Psoas muscle (tissue), 8 donors: ENCODE data around the gene CUL3. TPM values are rescaled to one million over a fixed set of nuclear protein-coding genes. Genes with fewer than 3 reads are reported as not detected.
"Not testable (repeated sequence)": the region's sequence is repeated elsewhere in the genome, so short reads cannot be mapped to it uniquely, and the experiment has no call there.

Source experiments
- ATAC-seq, 4 donors: fragments of 200-7000 bp; cut with Tn5 transposase; one replicate each; pipeline ENCODE4 v1.9.1; 2020; ENCODE audit warnings: moderate library complexity in 3 of 4, mild to moderate bottlenecking in 2 of 4
- DNase-seq, 2 donors: peaks; one replicate each; pipeline ENCODE4 v3.0.0-alpha.2; 2020
- H3K27ac ChIP-seq: fragments of 200-600 bp; one replicate; pipeline ENCODE4 v1.8.0; 2022
- H3K27me3 ChIP-seq, 3 donors: fragments of 200-600 bp in 1 of 3; one replicate each; pipeline versions ENCODE4 v1.6.1 to v1.8.0; 2013 to 2022; ENCODE audit warnings: low read length in 2 of 3, mild to moderate bottlenecking in 2 of 3, moderate library complexity in 1 of 3; ENCODE audit not compliant: insufficient read depth in 3 of 3
- H3K36me3 ChIP-seq, 2 donors: fragments of 200-600 bp in 1 of 2; one replicate each; pipeline versions ENCODE4 v1.6.1 to v1.8.0; 2013 to 2022; ENCODE audit warnings: low read depth in 1 of 2, mild to moderate bottlenecking in 1 of 2, moderate library complexity in 1 of 2; ENCODE audit not compliant: insufficient read depth in 1 of 2
- H3K4me1 ChIP-seq: fragments of 200-600 bp; one replicate; pipeline ENCODE4 v1.8.0; 2022
- H3K4me3 ChIP-seq: fragments of 200-600 bp; one replicate; pipeline ENCODE4 v1.8.0; 2022; ENCODE audit warnings: mild to moderate bottlenecking
- H3K9me3 ChIP-seq: fragments of 200-600 bp; one replicate; pipeline ENCODE4 v1.8.0; 2022
- CTCF ChIP-seq: fragments of 200-600 bp; IDR thresholded peaks from one replicate; pipeline ENCODE4 v1.8.0; 2022; ENCODE audit warnings: antibody characterized with exemption
- WGBS, 3 donors: extraction: QIAGEN DNeasy Blood & Tissue Kit; methylation state at CpG; one replicate each; pipeline versions ENCODE4 v1.1.6 to v1.1.7; 2013; 5-methylcytosine and 5-hydroxymethylcytosine counted together
- intact Hi-C, 2 donors: fragments of 100-400 bp; cut with DNase I; formaldehyde crosslinking; loops; one replicate each; pipeline versions ENCODE4 v1.11.0 to v1.14.2; 2022
- polyA plus RNA-seq, 3 donors: library from polyadenylated mRNA; stranded (reverse); fragments of 200-250 nt; gene quantifications; one replicate each; pipeline ENCODE4 v1.2.3, GENCODE V29; 2013
- total RNA-seq, 4 donors: library from RNA; stranded (reverse); fragmentation: NEBNext Ultra II Directional in 2 of 4; extraction: Animal tissue kit (Norgen Biotek cat#: 25700) in 2 of 4; gene quantifications; one replicate each; pipeline versions ENCODE4 v1.2.1 to v1.2.4, GENCODE V29; 2021 to 2023
- donor health status: healthy with polysubstance abuse.
- donor health status: DM: no; HTN: no; CAD: no; lungs with moderate emphysema.
- donor health status: Bipolar disorder and iron deficiency.
- donor health status: healthy.
- donor health status: DM: yes; HTN: yes; CAD: no.
- donor health status: DM: no; HTN: no; CAD: no.
- donor health status: DM: no; HTN: no; CAD: no.
- donor health status: DM: yes; HTN: yes; CAD: no.

Gene CUL3
- total and polyA plus RNA-seq, 7 donors, result 103 to 218 (median 128) TPM

- Histone ChIP-seq H3K4me3 (no peak overlapping the region), H3K4me1 (no peaks in the 10 kb centered on the region), H3K27ac (no peak overlapping the region), H3K27me3 (no peaks in the 10 kb centered on the region), H3K36me3 (no peaks in the 10 kb centered on the region), H3K9me3 (no peaks in the 10 kb centered on the region)
- intact Hi-C loops, result no loop called here
- 84 to 93% (median 90%) methylated on average over 4 of the region's 4 CpGs for WGBS, 3 donors
- no peak for TF ChIP-seq CTCF
- DNase-seq (no peak), ATAC-seq (no peak)
Measured at GRCh38 chr2:224613543-224614286, 28.6 kb upstream of the CUL3 start.

GRCh38 chr2:224612578-224612977 is 27.4 kb upstream of the CUL3 start:
- no peak for TF ChIP-seq CTCF
- no peak overlapping the region for H3K27ac ChIP-seq
- H3K4me1 ChIP-seq, result no peaks in the 10 kb centered on the region
- no peak for DNase-seq
- no peak for ATAC-seq
- intact Hi-C loops, result no loop called here
- no peaks in the 10 kb centered on the region for H3K9me3 ChIP-seq
- no peak overlapping the region for H3K4me3 ChIP-seq
- 60 to 63% (median 61%) methylated on average over 5 of the region's 5 CpGs for WGBS, 3 donors
- H3K27me3 ChIP-seq, result no peaks in the 10 kb centered on the region
- no peaks in the 10 kb centered on the region for H3K36me3 ChIP-seq

GRCh38 chr2:224611938-224612337 is 26.8 kb upstream of the CUL3 start:
- intact Hi-C loops, result no loop called here
- DNase-seq, result no peak
- H3K9me3 ChIP-seq, result no peaks in the 10 kb centered on the region
- no peak overlapping the region for H3K4me3 ChIP-seq
- no peak for ATAC-seq
- H3K4me1 ChIP-seq, result no peaks in the 10 kb centered on the region
- H3K36me3 ChIP-seq, result no peaks in the 10 kb centered on the region
- TF ChIP-seq CTCF, result no peak
- no peaks in the 10 kb centered on the region for H3K27me3 ChIP-seq
- no peak overlapping the region for H3K27ac ChIP-seq
- WGBS, 3 donors, result 69 to 78% (median 75%) methylated on average over 3 of the region's 3 CpGs

GRCh38 chr2:224608104-224608503 is 22.9 kb upstream of the CUL3 start:
- no peak for ATAC-seq

GRCh38 chr2:224603746-224604500 is 18.8 kb upstream of the CUL3 start:
- H3K36me3 ChIP-seq, H3K27me3 ChIP-seq, H3K4me3 ChIP-seq, H3K4me1 ChIP-seq, H3K27ac ChIP-seq, H3K9me3 ChIP-seq, intact Hi-C loops, ATAC-seq, DNase-seq: not testable (repeated sequence)
- 93 to 96% (median 96%) methylated on average over 31 to 42 of the region's 42 CpGs for WGBS, 3 donors

More at GRCh38 chr2:224608104-224608503, 22.9 kb upstream of the CUL3 start:
- no peaks in the 10 kb centered on the region for H3K27me3 ChIP-seq
- H3K4me3 ChIP-seq, result no peak overlapping the region
- no peaks in the 10 kb centered on the region for H3K9me3 ChIP-seq
- H3K4me1 ChIP-seq, result no peaks in the 10 kb centered on the region
- H3K36me3 ChIP-seq, result no peaks in the 10 kb centered on the region
- 54 to 74% (median 58%) methylated on average over 3 of the region's 3 CpGs for WGBS, 3 donors
- no peak overlapping the region for H3K27ac ChIP-seq
- intact Hi-C loops, result no loop called here
- TF ChIP-seq CTCF, result no peak
- no peak for DNase-seq

- H3K27me3 ChIP-seq, H3K36me3 ChIP-seq, DNase-seq, H3K27ac ChIP-seq, H3K9me3 ChIP-seq, ATAC-seq, H3K4me1 ChIP-seq, intact Hi-C loops, H3K4me3 ChIP-seq: not testable (repeated sequence)
- 67 to 76% (median 71%) methylated on average over 16 to 17 of the region's 17 CpGs for WGBS, 3 donors
Measured at GRCh38 chr2:224602778-224603375, 17.7 kb upstream of the CUL3 start.
